ENCODE measurements around the gene WNK2.

DNA sequence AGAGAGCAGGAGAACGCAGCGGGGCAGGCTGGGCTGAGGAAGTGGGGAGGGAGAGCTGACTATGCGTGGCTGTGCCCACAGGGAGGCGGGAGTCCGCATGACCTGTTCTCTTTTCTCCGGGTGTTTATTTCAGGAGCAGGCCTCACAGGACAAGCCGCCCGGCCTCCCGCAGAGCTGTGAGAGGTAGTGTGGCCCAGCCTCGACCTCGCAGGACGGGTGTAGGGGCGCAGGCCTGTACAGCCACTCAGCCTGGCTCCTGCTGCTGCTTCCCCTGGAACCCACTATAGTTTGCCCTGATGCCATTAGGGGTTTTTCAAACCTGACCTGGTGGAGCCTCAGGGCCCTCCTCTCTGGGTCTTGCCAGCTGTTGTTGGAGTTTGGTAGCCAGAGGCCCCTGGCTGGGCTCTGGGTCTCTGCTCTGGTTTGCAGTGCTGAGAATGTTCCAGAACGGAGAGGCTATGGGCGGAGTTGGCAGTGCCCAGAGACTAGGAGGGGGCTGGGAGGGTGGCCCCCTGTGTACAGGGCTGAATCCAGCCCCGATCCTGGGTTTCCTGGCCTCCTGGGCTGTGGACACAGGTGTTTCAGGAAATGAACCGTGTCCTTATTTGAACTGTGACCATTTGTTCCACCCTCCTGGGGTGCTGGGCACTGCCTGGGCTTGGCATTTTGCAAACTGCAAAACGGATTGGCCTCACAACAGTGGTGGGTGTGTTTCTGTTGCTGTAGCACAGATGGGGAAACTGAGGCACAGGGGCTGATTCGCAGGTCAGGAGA lies 78.8 kb downstream of the WNK2 start:
- TF ChIP-seq EZH2 (IDR thresholded peaks at IDR 0.05; ENCODE audit: borderline replicate concordance, low read length): no peak
- TF ChIP-seq, protein P1, sequence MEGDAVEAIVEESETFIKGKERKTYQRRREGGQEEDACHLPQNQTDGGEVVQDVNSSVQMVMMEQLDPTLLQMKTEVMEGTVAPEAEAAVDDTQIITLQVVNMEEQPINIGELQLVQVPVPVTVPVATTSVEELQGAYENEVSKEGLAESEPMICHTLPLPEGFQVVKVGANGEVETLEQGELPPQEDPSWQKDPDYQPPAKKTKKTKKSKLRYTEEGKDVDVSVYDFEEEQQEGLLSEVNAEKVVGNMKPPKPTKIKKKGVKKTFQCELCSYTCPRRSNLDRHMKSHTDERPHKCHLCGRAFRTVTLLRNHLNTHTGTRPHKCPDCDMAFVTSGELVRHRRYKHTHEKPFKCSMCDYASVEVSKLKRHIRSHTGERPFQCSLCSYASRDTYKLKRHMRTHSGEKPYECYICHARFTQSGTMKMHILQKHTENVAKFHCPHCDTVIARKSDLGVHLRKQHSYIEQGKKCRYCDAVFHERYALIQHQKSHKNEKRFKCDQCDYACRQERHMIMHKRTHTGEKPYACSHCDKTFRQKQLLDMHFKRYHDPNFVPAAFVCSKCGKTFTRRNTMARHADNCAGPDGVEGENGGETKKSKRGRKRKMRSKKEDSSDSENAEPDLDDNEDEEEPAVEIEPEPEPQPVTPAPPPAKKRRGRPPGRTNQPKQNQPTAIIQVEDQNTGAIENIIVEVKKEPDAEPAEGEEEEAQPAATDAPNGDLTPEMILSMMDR (conservative IDR thresholded peaks at IDR 0.05 in 1 of 2, IDR thresholded peaks at IDR 0.05 in 1 of 2; ENCODE audit: extremely low read depth in 1 of 2, insufficient read depth in 1 of 2, low read depth in 1 of 2, low read length in 2 of 2): no peak

All from mammary epithelial cell (primary cell).